Measurements from ENCODE around the gene TENT4B. TPM values are rescaled to one million over a fixed set of nuclear protein-coding genes. Genes with fewer than 3 reads are reported as not detected.
"Not testable (repeated sequence)": the region's sequence is repeated elsewhere in the genome, so short reads cannot be mapped to it uniquely, and the experiment has no call there.

The TENT4B gene
- polyA plus RNA-seq, 3 donors, result 14.3 to 16.4 (median 15.6) TPM

GRCh38 chr16:50229149-50229726 lies 76.1 kb downstream of the TENT4B start:
- no peak for DNase-seq

GRCh38 chr16:50234771-50235556 lies 81.9 kb downstream of the TENT4B start:
- DNase-seq, result no peak

- no peak for DNase-seq
Measured at GRCh38 chr16:50235581-50235980, 82.5 kb downstream of the TENT4B start.

- DNase-seq, result no peak
Measured at GRCh38 chr16:50238314-50238713, 85.2 kb downstream of the TENT4B start.

GRCh38 chr16:50238868-50239301 lies 85.8 kb downstream of the TENT4B start:
- DNase-seq, result no peak

GRCh38 chr16:50243024-50243423 lies 89.9 kb downstream of the TENT4B start:
- DNase-seq, result not testable (repeated sequence)

GRCh38 chr16:50244140-50244503 lies 91.0 kb downstream of the TENT4B start:
- DNase-seq, result no peak

- no peak for DNase-seq
Measured at GRCh38 chr16:50244504-50245416, 91.7 kb downstream of the TENT4B start.

- DNase-seq, result no peak
Measured at GRCh38 chr16:50245417-50246298, 92.6 kb downstream of the TENT4B start.

- no peak for DNase-seq
Measured at GRCh38 chr16:50246299-50247122, 93.4 kb downstream of the TENT4B start.

- DNase-seq, result no peak
Measured at GRCh38 chr16:50247123-50247905, 94.2 kb downstream of the TENT4B start.

- DNase-seq, result no peak
Measured at GRCh38 chr16:50247906-50248608, 95.0 kb downstream of the TENT4B start.

- no peak for DNase-seq
Measured at GRCh38 chr16:50248845-50249244, 95.7 kb downstream of the TENT4B start.

- DNase-seq, result no peak
Measured at GRCh38 chr16:50251375-50252081, 98.4 kb downstream of the TENT4B start.

- DNase-seq, result no peak
Measured at GRCh38 chr16:50252082-50252611, 99.0 kb downstream of the TENT4B start.

GRCh38 chr16:50252874-50253513 lies 99.9 kb downstream of the TENT4B start:
- no peak for DNase-seq

- DNase-seq, result no peak
Measured at GRCh38 chr16:50253514-50253910, 100.4 kb downstream of the TENT4B start.

GRCh38 chr16:50254072-50254471 lies 101.0 kb downstream of the TENT4B start:
- no peak for DNase-seq

Data from renal pelvis (tissue), 4 donors.